Thymus (tissue), 11 donors: ENCODE measurements around the gene ZMYND11. TPM values are rescaled to one million over a fixed set of nuclear protein-coding genes. Genes with fewer than 3 reads are reported as not detected.

Experiments used
- DNase-seq, 9 donors: peaks; one replicate each; pipeline ENCODE4 v3.0.0-alpha.2; 2013; ENCODE audit warnings: low spot score in 9 of 9, low read depth in 6 of 9, missing footprints in 1 of 9
- H3K27ac ChIP-seq, 2 donors: one replicate each; pipeline ENCODE4 v1.5.1; 2013; ENCODE audit warnings: control low read depth in 1 of 2, low read depth in 1 of 2, low read length in 1 of 2, mild to moderate bottlenecking in 1 of 2, moderate library complexity in 1 of 2
- H3K27me3 ChIP-seq, 2 donors: one replicate each; pipeline ENCODE4 v1.5.1; 2013; ENCODE audit warnings: low read length in 1 of 2; ENCODE audit not compliant: control insufficient read depth in 2 of 2, insufficient read depth in 1 of 2
- H3K36me3 ChIP-seq, 2 donors: one replicate each; pipeline ENCODE4 v1.5.1; 2013; ENCODE audit warnings: low read length in 1 of 2, mild to moderate bottlenecking in 1 of 2, moderate library complexity in 1 of 2; ENCODE audit not compliant: control insufficient read depth in 2 of 2, insufficient read depth in 2 of 2
- H3K4me1 ChIP-seq, 2 donors: one replicate each; pipeline ENCODE4 v1.5.1; 2013; ENCODE audit warnings: low read length in 2 of 2; ENCODE audit not compliant: control insufficient read depth in 2 of 2, insufficient read depth in 2 of 2
- H3K4me3 ChIP-seq, 2 donors: one replicate each; pipeline ENCODE4 v1.5.1; 2013; ENCODE audit warnings: low read length in 2 of 2, control low read depth in 1 of 2, mild to moderate bottlenecking in 1 of 2
- H3K9me3 ChIP-seq, 2 donors: one replicate each; pipeline ENCODE4 v1.5.1; 2013; ENCODE audit warnings: low read length in 1 of 2, mild to moderate bottlenecking in 1 of 2; ENCODE audit not compliant: control insufficient read depth in 2 of 2, insufficient read depth in 1 of 2
- WGBS: extraction: QIAGEN DNeasy Blood & Tissue Kit; methylation state at CpG from one replicate; pipeline ENCODE4 v1.1.7; 2013; 5-methylcytosine and 5-hydroxymethylcytosine counted together
- polyA plus RNA-seq: library from polyadenylated mRNA; stranded (reverse); fragments of 200-250 nt; gene quantifications from one replicate; pipeline ENCODE4 v1.2.3, GENCODE V29; 2013
- total RNA-seq: library from RNA; stranded (reverse); fragments of 120-200 nt; gene quantifications from one replicate; pipeline ENCODE4 v1.2.4, GENCODE V29; 2013
- donor health status: healthy.

ZMYND11 gene
- total and polyA plus RNA-seq, 2 donors: 30.9 to 45.0 TPM

DNA sequence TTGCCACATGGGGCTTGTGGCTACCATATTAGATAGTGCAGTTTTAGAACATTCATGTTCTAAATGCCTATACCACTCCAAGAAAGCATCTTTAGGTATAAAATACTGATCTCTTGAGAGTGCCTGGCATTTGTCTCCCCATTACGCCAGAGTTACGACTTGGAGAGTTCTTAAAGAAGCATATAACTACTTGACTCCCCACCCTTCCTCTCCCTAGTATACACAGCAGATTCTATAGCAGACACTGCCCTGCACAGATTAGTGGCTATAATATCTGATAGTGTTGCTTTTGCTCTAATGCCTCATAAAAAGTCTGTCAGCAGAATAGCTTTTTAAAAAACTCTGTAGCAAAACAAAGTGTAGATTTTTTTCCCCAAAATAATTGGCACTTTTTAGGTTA is 90.8 kb downstream of the ZMYND11 start:
- whole genome bisulfite sequencing: 98% methylated on average over 2 of the region's 2 CpGs
- Histone ChIP-seq H3K9me3 (no peaks in the 10 kb centered on the region), H3K36me3 (no peaks in the 10 kb centered on the region), H3K4me3 (no peak overlapping the region), H3K27ac (no peak overlapping the region), H3K4me1 (no peaks in the 10 kb centered on the region), H3K27me3 (no peaks in the 10 kb centered on the region)
- DNase-seq: no peak

DNA sequence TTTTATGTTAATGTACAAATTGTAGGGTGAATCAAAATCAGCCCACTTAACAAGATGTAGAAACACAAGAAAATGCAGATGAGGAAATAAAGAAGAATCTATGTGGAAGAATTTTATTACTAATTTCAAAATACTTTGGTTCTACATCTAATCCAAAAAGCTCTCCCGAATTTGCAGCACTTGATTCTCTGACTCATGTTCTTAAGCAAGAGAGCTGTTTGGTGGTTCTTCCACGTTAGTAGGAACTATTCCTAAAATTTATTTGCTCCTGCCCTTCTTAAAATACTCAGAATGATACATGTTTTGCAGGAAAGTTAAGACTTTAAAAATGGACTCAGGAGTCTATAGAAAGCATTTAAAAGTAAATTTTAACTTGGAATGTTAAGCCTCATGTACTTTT is 91.8 kb downstream of the ZMYND11 start:
- Histone ChIP-seq H3K27me3 (no peaks in the 10 kb centered on the region), H3K27ac (no peak overlapping the region), H3K9me3 (no peaks in the 10 kb centered on the region), H3K4me3 (no peak overlapping the region), H3K36me3 (no peaks in the 10 kb centered on the region), H3K4me1 (no peaks in the 10 kb centered on the region)
- 97% methylated on average over 2 of the region's 2 CpGs for WGBS
- DNase-seq: no peak

DNA sequence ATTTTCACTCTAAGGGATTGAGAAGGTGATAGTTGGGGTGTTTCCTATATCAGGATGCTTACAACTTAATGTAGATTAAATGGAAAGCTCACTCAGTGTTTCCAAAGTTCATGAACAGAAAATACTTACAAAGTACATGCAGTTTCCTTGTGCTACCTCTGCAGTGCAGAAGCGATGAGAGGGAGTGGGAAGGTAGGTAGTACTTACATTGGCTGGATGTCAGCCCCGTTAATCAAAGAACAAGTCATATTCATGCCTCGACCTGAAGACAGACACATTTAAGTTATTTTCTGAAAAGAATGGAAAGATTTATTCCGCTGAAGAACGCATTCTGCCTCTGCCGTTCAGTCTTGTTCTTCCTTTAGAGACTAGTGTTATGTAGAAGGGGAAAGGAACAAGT is 93.1 kb downstream of the ZMYND11 start:
- no peak for DNase-seq
- Histone ChIP-seq H3K27me3 (no peaks in the 10 kb centered on the region), H3K4me3 (no peak overlapping the region), H3K27ac (no peak overlapping the region), H3K9me3 (no peaks in the 10 kb centered on the region), H3K36me3 (no peaks in the 10 kb centered on the region), H3K4me1 (no peaks in the 10 kb centered on the region)
- WGBS: 93% methylated on average over 6 of the region's 6 CpGs

- Histone ChIP-seq H3K27ac (no peak overlapping the region), H3K27me3 (no peaks in the 10 kb centered on the region), H3K9me3 (no peaks in the 10 kb centered on the region), H3K4me3 (no peak overlapping the region), H3K36me3 (no peaks in the 10 kb centered on the region), H3K4me1 (no peaks in the 10 kb centered on the region)
- WGBS: 96% methylated on average over 9 of the region's 9 CpGs
- DNase-seq: no peak
These were observed 95.5 kb downstream of the ZMYND11 start for GRCh38 chr10:230758-231157.

GRCh38 chr10:232061-232460 is 96.8 kb downstream of the ZMYND11 start:
- 98% methylated on average over 3 of the region's 3 CpGs for WGBS
- H3K4me1 ChIP-seq: no peaks in the 10 kb centered on the region
- no peaks in the 10 kb centered on the region for H3K9me3 ChIP-seq
- no peak for DNase-seq
- H3K4me3 ChIP-seq: no peak overlapping the region
- no peak overlapping the region for H3K27ac ChIP-seq
- no peaks in the 10 kb centered on the region for H3K27me3 ChIP-seq
- H3K36me3 ChIP-seq: no peaks in the 10 kb centered on the region

- Histone ChIP-seq H3K36me3 (peaks cover 0 to 4% of the 10 kb centered on the region in 2 donors), H3K27ac (no peak overlapping the region), H3K9me3 (no peaks in the 10 kb centered on the region), H3K27me3 (no peaks in the 10 kb centered on the region), H3K4me3 (no peak overlapping the region), H3K4me1 (no peaks in the 10 kb centered on the region)
- 98% methylated on average over 11 of the region's 11 CpGs for WGBS
- no peak for DNase-seq
These were observed 97.6 kb downstream of the ZMYND11 start for GRCh38 chr10:232878-233277.

DNA sequence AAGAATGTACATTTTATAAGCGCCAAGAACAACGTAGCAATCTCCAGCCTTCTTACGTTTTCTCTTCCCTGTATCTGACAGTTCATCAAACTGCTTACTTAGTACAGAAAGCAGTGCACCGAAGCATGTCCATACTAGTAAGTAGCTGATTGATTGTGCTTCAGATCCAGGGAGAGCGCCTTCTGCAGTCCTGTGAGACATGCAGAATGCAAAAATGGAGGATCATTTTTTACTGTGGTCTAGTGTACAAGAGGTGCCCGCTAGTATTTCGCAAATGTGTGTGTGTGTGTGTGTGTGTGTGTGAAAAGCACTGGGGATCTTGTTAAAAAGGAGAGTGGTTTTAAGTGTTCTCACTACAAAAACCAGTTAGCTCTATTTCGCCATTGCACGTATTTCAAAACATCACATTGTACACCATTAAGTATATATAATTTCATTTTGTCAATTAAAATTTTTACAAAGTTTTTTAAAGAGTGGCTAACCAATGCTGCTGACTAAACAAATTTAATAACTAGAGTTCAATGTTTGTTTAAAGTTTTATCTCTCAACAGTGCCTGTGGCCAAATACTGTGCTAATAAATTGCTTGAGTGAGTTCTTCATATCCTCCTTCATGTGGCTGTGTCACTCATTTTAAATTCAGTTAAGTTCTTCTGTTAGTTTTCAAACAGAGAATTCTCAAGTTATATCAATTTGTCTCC is 99.6 kb downstream of the ZMYND11 start:
- Histone ChIP-seq H3K27me3 (no peaks in the 10 kb centered on the region), H3K4me1 (no peaks in the 10 kb centered on the region), H3K9me3 (no peaks in the 10 kb centered on the region), H3K36me3 (peaks cover 4 to 9% of the 10 kb centered on the region in 2 donors), H3K27ac (no peak overlapping the region), H3K4me3 (no peak overlapping the region)
- WGBS: 94% methylated on average over 9 of the region's 9 CpGs
- DNase-seq: no peak

DNA sequence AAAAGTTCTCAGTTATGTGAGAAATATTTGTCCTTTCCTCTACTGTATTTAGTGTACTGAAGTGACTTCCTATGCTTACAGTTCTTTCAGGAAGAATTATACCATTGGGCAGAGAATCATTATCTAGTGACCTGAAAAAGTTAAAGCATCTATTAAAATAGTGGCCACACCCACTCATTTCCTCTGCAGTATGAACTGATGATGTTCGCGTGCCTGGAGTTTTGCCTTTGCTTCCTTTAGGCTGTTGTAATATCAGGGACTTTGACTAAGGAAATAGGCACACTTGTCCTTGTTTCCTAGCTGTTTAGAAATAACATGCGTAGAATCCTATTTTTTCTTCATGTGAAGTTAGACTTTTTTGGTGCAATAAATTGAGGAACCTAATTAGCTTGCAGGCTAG is 100.7 kb downstream of the ZMYND11 start:
- no peak overlapping the region for H3K27ac ChIP-seq
- peaks cover 4 to 13% of the 10 kb centered on the region in 2 donors for H3K36me3 ChIP-seq
- H3K4me3 ChIP-seq: no peak overlapping the region
- H3K9me3 ChIP-seq: no peaks in the 10 kb centered on the region
- H3K4me1 ChIP-seq: no peaks in the 10 kb centered on the region
- no peaks in the 10 kb centered on the region for H3K27me3 ChIP-seq
- WGBS: 96% methylated on average over 3 of the region's 3 CpGs
- no peak for DNase-seq

DNA sequence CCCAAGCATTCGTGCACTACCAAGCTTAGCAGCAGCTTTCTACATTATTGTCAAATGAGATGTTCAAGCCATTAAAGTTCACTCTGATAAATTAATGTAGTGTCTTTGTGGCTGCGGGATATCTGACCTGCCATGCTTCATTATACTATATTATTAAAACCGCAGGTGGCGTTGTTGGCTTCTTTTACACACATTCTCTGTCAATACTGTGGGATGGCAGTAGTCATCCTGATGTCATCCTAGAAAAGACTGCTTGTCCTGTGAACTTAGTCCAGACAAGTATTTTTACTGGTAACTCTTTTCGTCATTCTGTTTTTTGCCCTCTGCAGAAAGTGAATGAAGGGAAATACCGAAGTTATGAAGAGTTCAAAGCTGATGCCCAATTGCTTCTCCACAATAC is 103.9 kb downstream of the ZMYND11 start:
- no peak for DNase-seq
- Histone ChIP-seq H3K4me1 (no peaks in the 10 kb centered on the region), H3K36me3 (peaks cover 4 to 20% of the 10 kb centered on the region in 2 donors), H3K27me3 (no peaks in the 10 kb centered on the region), H3K9me3 (no peaks in the 10 kb centered on the region), H3K4me3 (no peak overlapping the region), H3K27ac (no peak overlapping the region)
- over 99% methylated on average over 6 of the region's 6 CpGs for WGBS
